ENCODE data around the gene NAA80. TPM values are rescaled to one million over a fixed set of nuclear protein-coding genes. Genes with fewer than 3 reads are reported as not detected.

Gene NAA80
- total and polyA plus RNA-seq, 8 donors: 5.6 to 12.7 (median 9.1) TPM

DNA sequence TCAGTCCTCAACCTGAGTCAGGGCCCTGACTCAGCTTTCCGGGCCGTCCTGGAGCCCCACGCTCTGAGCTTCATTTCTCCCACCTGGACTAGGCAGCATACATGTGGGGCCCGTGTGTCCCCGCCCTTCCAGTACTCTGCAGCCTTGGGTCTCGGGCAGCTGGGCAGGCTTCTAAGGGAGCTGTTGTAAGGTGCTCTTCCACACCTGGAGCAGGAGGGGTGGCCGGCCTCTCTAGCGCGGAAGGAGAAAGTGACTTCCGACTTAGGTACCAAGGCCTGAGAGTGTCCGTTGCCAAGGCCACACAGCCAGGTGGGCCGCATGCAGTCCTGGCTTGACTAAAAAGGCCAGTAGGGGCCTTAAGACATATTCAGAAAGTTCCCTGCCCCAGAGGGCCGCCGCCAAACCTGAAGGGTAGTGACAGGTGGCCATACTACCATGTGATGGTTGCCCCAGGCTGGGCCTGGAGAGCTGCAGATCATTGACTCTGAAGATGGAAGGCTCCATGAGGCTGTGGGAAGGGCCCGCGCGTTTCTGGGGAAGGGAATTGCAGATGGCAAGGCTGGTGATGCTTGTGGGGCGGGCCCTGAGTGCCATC, 39.7 kb downstream of the NAA80 start:
- no peaks in the 10 kb centered on the region for H3K27me3 ChIP-seq
- ATAC-seq (no peak), DNase-seq (peak in 1 of 4 donors; percentile 55)
- H3K9me3 ChIP-seq: no peaks in the 10 kb centered on the region
- peak overlapping the region; percentile 88 to 98 for H3K27ac ChIP-seq
- intact Hi-C loops (cut with DNase I): no loop called here
- H3K4me1 ChIP-seq: peaks cover 19 to 81% of the 10 kb centered on the region in 2 donors
- peak overlapping the region in 1 of 2 donors; percentile 37 for H3K4me3 ChIP-seq
- TF ChIP-seq, protein P1, sequence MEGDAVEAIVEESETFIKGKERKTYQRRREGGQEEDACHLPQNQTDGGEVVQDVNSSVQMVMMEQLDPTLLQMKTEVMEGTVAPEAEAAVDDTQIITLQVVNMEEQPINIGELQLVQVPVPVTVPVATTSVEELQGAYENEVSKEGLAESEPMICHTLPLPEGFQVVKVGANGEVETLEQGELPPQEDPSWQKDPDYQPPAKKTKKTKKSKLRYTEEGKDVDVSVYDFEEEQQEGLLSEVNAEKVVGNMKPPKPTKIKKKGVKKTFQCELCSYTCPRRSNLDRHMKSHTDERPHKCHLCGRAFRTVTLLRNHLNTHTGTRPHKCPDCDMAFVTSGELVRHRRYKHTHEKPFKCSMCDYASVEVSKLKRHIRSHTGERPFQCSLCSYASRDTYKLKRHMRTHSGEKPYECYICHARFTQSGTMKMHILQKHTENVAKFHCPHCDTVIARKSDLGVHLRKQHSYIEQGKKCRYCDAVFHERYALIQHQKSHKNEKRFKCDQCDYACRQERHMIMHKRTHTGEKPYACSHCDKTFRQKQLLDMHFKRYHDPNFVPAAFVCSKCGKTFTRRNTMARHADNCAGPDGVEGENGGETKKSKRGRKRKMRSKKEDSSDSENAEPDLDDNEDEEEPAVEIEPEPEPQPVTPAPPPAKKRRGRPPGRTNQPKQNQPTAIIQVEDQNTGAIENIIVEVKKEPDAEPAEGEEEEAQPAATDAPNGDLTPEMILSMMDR (IDR thresholded peaks at IDR 0.05): no peak
- peaks cover 0 to 53% of the 10 kb centered on the region in 2 donors for H3K36me3 ChIP-seq

DNA sequence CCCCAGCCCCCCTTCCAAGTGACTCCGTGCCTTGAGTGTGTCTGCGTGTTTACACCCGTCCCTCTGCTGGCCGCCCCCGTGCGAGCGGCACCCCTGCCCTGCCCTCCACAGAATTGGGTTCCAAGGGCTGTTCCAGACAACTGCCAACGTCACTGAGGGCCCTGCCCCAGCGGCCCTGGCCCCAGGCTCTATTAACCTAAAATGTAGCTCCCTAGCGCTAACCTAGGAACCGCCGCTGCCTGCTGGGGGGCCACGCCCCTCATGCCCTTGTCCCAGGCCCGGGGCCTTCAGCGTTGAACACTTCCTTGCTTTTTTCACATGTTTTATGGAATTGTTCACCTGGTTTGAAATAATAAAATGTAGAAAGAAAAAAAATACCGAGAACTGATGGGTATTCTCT, 40.2 kb downstream of the NAA80 start:
- H3K9me3 ChIP-seq: no peaks in the 10 kb centered on the region
- TF ChIP-seq, protein P1 (IDR thresholded peaks at IDR 0.05): no peak
- H3K27ac ChIP-seq: peak overlapping the region; percentile 88 to 98
- H3K36me3 ChIP-seq: peaks cover 0 to 58% of the 10 kb centered on the region in 2 donors
- H3K27me3 ChIP-seq: no peaks in the 10 kb centered on the region
- intact Hi-C loops (cut with DNase I): no loop called here
- ATAC-seq (no peak), DNase-seq (peak in 1 of 4 donors; percentile 53)
- H3K4me1 ChIP-seq: peaks cover 13 to 81% of the 10 kb centered on the region in 2 donors
- no peak overlapping the region for H3K4me3 ChIP-seq

DNA sequence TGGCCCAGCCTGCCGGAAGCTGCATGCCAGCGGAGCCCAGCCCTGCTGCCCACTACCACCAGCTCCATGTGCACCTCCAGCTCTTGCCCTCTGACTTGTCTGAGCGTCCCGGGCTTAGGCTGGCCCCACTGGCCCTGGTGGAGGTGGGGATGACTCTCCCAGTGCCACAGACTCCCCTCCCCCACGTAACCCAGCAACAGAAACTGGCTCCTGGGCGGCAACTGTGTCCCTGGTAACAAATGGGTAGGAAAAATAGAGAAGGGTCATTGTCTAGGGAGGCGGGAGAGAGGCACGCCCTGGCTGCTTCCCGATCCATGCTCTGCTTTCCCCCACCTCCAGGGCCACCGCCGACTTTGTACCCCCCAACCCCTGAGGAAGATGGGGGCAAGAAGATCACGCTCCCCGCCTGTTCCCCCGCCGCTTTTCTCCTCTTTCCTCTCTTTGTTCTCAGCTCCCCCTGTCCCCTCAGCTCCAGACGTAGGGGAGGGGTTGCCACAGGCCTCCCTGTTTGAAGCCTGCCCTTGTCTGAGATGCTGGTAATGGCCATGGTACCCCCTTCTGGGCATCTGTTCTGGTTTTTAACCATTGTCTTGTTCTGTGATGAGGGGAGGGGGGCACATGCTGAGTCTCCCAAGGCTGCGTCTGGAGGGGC, 41.0 kb downstream of the NAA80 start:
- TF ChIP-seq, protein P1 (IDR thresholded peaks at IDR 0.05): no peak
- H3K36me3 ChIP-seq: peaks cover 0 to 66% of the 10 kb centered on the region in 2 donors
- intact Hi-C loops (cut with DNase I): no loop called here
- H3K4me3 ChIP-seq: no peak overlapping the region
- ATAC-seq (no peak), DNase-seq (no peak)
- H3K9me3 ChIP-seq: no peaks in the 10 kb centered on the region
- H3K27me3 ChIP-seq: no peaks in the 10 kb centered on the region
- peaks cover 10 to 83% of the 10 kb centered on the region in 2 donors for H3K4me1 ChIP-seq
- H3K27ac ChIP-seq: peak overlapping the region; percentile 88 to 98

DNA sequence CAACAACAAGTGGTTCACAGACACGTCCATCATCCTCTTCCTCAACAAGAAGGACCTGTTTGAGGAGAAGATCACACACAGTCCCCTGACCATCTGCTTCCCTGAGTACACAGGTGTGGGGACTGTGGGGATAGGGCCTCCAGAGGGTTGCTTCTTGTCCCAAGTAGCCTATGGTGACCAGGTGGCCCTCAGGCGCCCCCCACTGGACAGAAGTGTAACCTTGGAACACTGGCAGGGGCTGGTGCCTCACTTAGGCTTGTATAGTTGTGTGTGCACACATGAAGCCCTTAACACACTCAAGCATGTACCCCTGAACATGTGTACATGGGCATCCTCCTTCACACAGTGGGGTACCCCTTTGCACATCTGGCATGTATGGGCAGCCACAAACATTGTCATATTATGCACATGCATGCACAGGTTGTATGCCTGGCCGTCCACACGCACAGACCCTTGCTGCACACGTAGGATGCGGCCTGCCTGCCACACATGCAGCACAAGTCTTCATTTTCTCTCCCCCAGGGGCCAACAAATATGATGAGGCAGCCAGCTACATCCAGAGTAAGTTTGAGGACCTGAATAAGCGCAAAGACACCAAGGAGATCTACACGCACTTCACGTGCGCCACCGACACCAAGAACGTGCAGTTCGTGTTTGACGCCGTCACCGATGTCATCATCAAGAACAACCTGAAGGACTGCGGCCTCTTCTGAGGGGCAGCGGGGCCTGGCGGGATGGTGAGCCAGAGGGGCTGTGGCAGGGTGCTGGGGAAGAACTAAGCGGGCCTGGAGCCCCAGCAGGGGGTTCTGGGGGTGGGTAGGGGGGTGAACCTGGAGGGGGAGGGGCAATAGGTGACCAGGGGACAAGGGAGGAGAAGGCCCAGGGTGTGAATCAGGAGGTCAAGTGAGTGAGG, 42.0 kb downstream of the NAA80 start:
- Histone ChIP-seq H3K36me3 (peaks cover 0 to 76% of the 10 kb centered on the region in 2 donors), H3K27ac (peak overlapping the region; percentile 98)
- no peak for DNase-seq

More for the DNA sequence above, 42.0 kb downstream of the NAA80 start:
- Histone ChIP-seq H3K4me3 (no peak overlapping the region), H3K27me3 (no peaks in the 10 kb centered on the region), H3K9me3 (no peaks in the 10 kb centered on the region), H3K4me1 (peaks cover 10 to 92% of the 10 kb centered on the region in 2 donors)
- TF ChIP-seq, protein P1 (IDR thresholded peaks at IDR 0.05): peak; percentile 18 to 34
- no peak for ATAC-seq
- intact Hi-C loops (cut with DNase I): no loop called here

Data from left lung (tissue), 10 donors.